Gastroesophageal sphincter (tissue), 3 donors: Measurements from ENCODE around the gene PLA2R1.

ENCODE experiments used
- EP300 ChIP-seq: sonication (generic); formaldehyde crosslinking; IDR thresholded peaks from one replicate; pipeline ENCODE4 v1.6.1; 2017; ENCODE audit warnings: antibody characterized with exemption, mild to moderate bottlenecking
- POLR2A ChIP-seq, 2 donors: fragments of 450-650 bp; IDR thresholded peaks; one replicate each; pipeline ENCODE4 v1.6.1; 2017; ENCODE audit warnings: antibody characterized with exemption in 2 of 2, mild to moderate bottlenecking in 2 of 2, moderate library complexity in 1 of 2
- POLR2AphosphoS5 ChIP-seq: sonication (generic); formaldehyde crosslinking; IDR thresholded peaks from one replicate; pipeline ENCODE4 v1.6.1; 2017; ENCODE audit warnings: antibody characterized with exemption
- TF ChIP-seq, protein P1 (sequence below), 4 experiments: fragments of 200-600 bp in 2 of 4; fragments of 450-650 bp in 2 of 4; sonication (generic) in 1 of 4; IDR thresholded peaks; one replicate each; pipeline ENCODE4 v1.5.1; 2017 to 2019; ENCODE audit warnings: antibody characterized with exemption in 4 of 4, mild to moderate bottlenecking in 2 of 4, moderate library complexity in 2 of 4

DNA sequence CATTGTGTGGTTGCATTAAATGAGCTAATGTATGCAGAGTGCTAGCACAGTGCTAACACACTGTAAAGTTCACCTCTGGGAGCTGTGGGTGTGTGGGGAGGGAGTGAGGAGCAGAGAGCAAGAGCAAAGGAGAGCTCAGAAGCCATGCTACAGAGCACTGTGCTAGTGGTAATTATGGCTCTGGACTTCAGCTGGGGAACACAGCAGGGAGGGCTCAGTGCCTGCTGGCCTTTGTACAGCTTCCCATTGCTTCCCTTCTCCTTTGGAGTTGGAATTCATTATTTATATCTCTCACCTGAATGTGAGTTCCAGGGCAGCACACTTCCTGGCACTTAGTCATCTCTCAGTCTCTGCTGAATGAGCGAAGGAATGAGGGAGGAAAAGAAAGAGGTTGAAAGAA, 2.5 kb upstream of the PLA2R1 start:
- TF ChIP-seq EP300, result no peak
- TF ChIP-seq, protein P1, sequence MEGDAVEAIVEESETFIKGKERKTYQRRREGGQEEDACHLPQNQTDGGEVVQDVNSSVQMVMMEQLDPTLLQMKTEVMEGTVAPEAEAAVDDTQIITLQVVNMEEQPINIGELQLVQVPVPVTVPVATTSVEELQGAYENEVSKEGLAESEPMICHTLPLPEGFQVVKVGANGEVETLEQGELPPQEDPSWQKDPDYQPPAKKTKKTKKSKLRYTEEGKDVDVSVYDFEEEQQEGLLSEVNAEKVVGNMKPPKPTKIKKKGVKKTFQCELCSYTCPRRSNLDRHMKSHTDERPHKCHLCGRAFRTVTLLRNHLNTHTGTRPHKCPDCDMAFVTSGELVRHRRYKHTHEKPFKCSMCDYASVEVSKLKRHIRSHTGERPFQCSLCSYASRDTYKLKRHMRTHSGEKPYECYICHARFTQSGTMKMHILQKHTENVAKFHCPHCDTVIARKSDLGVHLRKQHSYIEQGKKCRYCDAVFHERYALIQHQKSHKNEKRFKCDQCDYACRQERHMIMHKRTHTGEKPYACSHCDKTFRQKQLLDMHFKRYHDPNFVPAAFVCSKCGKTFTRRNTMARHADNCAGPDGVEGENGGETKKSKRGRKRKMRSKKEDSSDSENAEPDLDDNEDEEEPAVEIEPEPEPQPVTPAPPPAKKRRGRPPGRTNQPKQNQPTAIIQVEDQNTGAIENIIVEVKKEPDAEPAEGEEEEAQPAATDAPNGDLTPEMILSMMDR (IDR thresholded peaks at IDR 0.05), result no peak
- no peak for TF ChIP-seq POLR2A (IDR thresholded peaks at IDR 0.05)
- no peak for TF ChIP-seq POLR2AphosphoS5
